ENCODE measurements around the gene HSPE1.

DNA sequence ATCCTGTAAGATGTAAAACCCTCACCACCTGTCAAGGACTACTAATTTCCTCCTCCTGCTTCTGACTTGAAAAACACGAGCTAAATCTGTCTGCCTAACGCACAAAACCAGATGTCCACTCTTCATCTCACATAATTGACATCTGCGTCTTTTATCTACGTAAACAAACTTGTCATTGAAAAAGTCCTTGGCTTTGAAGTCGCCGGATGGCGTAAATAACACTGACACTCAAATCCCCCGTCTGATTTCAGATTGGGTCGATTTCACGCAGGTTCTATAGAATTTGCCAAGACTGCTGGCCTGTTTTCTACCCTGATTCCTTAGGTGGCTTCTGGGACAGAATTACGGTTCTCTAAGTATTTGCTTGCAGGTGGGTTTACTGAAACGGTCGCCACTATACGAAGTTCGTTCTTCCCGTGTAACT, 15.1 kb downstream of the HSPE1 start:
- TF ChIP-seq CTCF (IDR thresholded peaks at IDR 0.05; ENCODE audit: borderline replicate concordance, extremely low read depth, low read length, poor library complexity, severe bottlenecking) (no peak), EZH2 (IDR thresholded peaks at IDR 0.05; ENCODE audit: borderline replicate concordance, low read depth, low read length, severe bottlenecking) (no peak)

Measured in DND-41 (cell line).